ENCODE measurements around the gene GNA14.

GNA14 gene

DNA sequence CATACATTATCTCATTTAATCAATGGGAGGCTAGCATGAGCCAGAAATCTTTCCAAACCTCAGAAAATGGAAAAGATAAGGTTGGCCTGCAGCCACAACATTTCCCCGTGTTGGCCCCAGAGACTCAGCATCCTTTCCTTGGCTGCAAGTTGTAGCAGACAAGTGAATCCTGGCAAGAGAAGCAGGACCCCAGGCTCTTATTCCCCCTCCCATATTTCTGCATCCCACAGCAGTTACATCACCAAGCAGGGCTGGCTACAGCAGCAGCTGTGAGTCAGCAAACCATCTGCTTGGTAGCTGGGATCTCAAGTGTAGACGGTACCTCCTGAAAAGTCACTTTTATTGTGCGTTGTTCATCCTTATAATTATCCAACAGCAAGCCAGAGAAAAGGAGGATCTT lies 212.4 kb downstream of the GNA14 start:
- no peak overlapping the region for H3K18ac ChIP-seq (ENCODE audit: low read length)
- H2BK5ac ChIP-seq (ENCODE audit: low read depth, low read length, poor library complexity) = no peak overlapping the region
- no CpG with 5 or more reads among the region's 3 CpGs for WGBS (ENCODE audit: extremely low coverage, insufficient coverage, insufficient read length)

DNA sequence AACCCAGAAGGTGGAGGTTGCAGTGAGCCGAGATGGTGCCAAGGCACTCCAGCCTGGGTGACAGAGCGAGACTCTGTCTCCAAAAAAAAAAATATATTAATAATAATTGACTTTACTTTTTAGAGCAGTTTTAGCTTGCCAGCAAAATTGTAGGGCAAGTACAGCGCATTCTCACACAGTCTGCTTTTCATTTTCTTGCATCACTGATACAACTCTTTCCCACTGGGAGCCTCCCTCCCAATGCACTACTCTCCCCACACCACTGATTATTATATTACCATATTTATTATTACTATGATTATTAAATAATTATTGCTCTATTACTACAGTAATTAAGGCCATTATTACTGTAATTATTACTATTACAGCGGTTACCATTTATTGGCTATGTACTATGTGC lies 212.8 kb downstream of the GNA14 start:
- Histone ChIP-seq H3K4me3 (ENCODE audit: low read depth, low read length) (no peak overlapping the region), H2BK120ac (ENCODE audit: insufficient read depth, low read length, poor library complexity) (no peak overlapping the region), H3K9me3 (ENCODE audit: insufficient read depth, low read depth, low read length) (no peaks in the 10 kb centered on the region), H2AFZ (ENCODE audit: insufficient read depth, low read length, poor library complexity) (no peak overlapping the region), H3K4me1 (ENCODE audit: control insufficient read depth in 1 of 2, insufficient read depth in 2 of 2, low read length in 2 of 2) (no peaks in the 10 kb centered on the region), H3K4ac (ENCODE audit: low read depth, low read length) (no peak overlapping the region), H4K8ac (ENCODE audit: low read depth, low read length) (no peak overlapping the region), H3K14ac (ENCODE audit: low read length) (no peak overlapping the region), H4K12ac (ENCODE audit: low read depth, low read length) (no peak overlapping the region), H3K18ac (ENCODE audit: low read length) (no peak overlapping the region), H3K36me3 (ENCODE audit: control insufficient read depth in 1 of 2, insufficient read depth in 2 of 2, low read length in 2 of 2) (no peaks in the 10 kb centered on the region), H3K79me2 (ENCODE audit: control insufficient read depth, insufficient read depth, low read length, poor library complexity) (no peaks in the 10 kb centered on the region), H2BK12ac (ENCODE audit: low read length) (no peak overlapping the region), H3K23ac (ENCODE audit: low read length) (no peak overlapping the region), H2AK5ac (ENCODE audit: low read length) (no peak overlapping the region), H3K27me3 (ENCODE audit: insufficient read depth, low read length) (no peaks in the 10 kb centered on the region), H3K9ac (ENCODE audit: low read length) (no peak overlapping the region), H2BK5ac (ENCODE audit: low read depth, low read length, poor library complexity) (no peak overlapping the region), H3K4me2 (ENCODE audit: low read length) (no peak overlapping the region), H3K27ac (ENCODE audit: low read depth, low read length) (no peak overlapping the region), H4K91ac (ENCODE audit: low read depth, low read length) (no peak overlapping the region), H3K79me1 (ENCODE audit: low read length) (no peaks in the 10 kb centered on the region)
- WGBS (ENCODE audit: extremely low coverage, insufficient coverage, insufficient read length) = no CpG with 5 or more reads among the region's 4 CpGs
- no peak for DNase-seq

More for the DNA sequence above, 212.4 kb downstream of the GNA14 start:
- Histone ChIP-seq H2BK120ac (ENCODE audit: insufficient read depth, low read length, poor library complexity) (no peak overlapping the region), H2AK5ac (ENCODE audit: low read length) (no peak overlapping the region), H3K79me2 (ENCODE audit: control insufficient read depth, insufficient read depth, low read length, poor library complexity) (no peaks in the 10 kb centered on the region), H3K4me3 (ENCODE audit: low read depth, low read length) (no peak overlapping the region), H3K4me1 (ENCODE audit: control insufficient read depth in 1 of 2, insufficient read depth in 2 of 2, low read length in 2 of 2) (no peaks in the 10 kb centered on the region), H3K23ac (ENCODE audit: low read length) (no peak overlapping the region), H4K91ac (ENCODE audit: low read depth, low read length) (no peak overlapping the region), H3K27me3 (ENCODE audit: insufficient read depth, low read length) (no peaks in the 10 kb centered on the region), H4K8ac (ENCODE audit: low read depth, low read length) (no peak overlapping the region), H3K14ac (ENCODE audit: low read length) (no peak overlapping the region), H3K4ac (ENCODE audit: low read depth, low read length) (no peak overlapping the region), H3K79me1 (ENCODE audit: low read length) (no peaks in the 10 kb centered on the region), H4K12ac (ENCODE audit: low read depth, low read length) (no peak overlapping the region), H3K36me3 (ENCODE audit: control insufficient read depth in 1 of 2, insufficient read depth in 2 of 2, low read length in 2 of 2) (no peaks in the 10 kb centered on the region), H3K9ac (ENCODE audit: low read length) (no peak overlapping the region), H3K4me2 (ENCODE audit: low read length) (no peak overlapping the region), H3K27ac (ENCODE audit: low read depth, low read length) (no peak overlapping the region), H2BK12ac (ENCODE audit: low read length) (no peak overlapping the region), H3K9me3 (ENCODE audit: insufficient read depth, low read depth, low read length) (no peaks in the 10 kb centered on the region), H2AFZ (ENCODE audit: insufficient read depth, low read length, poor library complexity) (no peak overlapping the region)
- DNase-seq = no peak

DNA sequence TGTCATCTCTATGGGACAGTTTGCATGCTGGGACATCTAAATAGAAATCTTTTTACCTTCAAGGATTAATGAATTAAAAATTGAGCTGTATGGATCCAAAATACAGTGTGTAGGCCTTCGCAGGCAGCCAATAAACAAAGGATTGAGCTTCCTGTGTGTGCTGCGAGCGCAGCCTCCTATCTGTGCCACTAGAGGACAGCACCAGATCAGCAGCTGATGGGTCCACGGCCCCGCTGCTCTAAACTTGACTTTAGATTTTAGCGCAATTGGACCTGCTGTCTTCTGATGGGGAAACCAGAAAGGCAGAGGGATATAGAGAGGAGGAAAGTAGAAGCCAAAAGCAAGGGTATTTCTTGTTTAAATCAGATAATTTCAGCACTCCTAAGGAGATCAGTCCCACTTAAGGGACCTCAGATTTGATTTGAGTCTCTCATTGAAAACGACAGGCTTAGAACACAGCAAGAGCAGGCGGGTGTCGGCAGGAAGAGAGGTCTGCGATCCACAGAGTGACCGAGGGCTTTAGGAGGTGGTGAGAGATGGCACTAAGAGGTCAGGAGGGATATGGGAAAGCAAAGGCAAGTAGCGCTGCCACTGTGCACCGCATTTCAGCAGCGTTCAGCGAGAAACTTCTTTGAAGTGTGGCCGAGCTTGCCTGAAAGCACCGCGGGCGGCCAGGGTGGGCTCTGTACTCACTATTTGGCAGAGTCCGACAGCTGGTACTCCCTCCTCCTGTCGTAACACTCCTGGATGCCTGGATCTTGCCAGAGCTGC lies 214.3 kb downstream of the GNA14 start:
- H2AK5ac ChIP-seq (ENCODE audit: low read length) = no peak overlapping the region
- no peaks in the 10 kb centered on the region for H3K4me1 ChIP-seq (ENCODE audit: control insufficient read depth in 1 of 2, insufficient read depth in 2 of 2, low read length in 2 of 2)
- H2AFZ ChIP-seq (ENCODE audit: insufficient read depth, low read length, poor library complexity) = no peak overlapping the region
- no peak overlapping the region for H4K91ac ChIP-seq (ENCODE audit: low read depth, low read length)
- H3K27me3 ChIP-seq (ENCODE audit: insufficient read depth, low read length) = no peaks in the 10 kb centered on the region
- H3K4me2 ChIP-seq (ENCODE audit: low read length) = no peak overlapping the region
- H4K8ac ChIP-seq (ENCODE audit: low read depth, low read length) = no peak overlapping the region
- H3K79me2 ChIP-seq (ENCODE audit: control insufficient read depth, insufficient read depth, low read length, poor library complexity) = no peaks in the 10 kb centered on the region
- H3K4me3 ChIP-seq (ENCODE audit: low read depth, low read length) = no peak overlapping the region
- no peak overlapping the region for H2BK5ac ChIP-seq (ENCODE audit: low read depth, low read length, poor library complexity)
- DNase-seq = peak; percentile 20 to 59
- no peak overlapping the region for H3K4ac ChIP-seq (ENCODE audit: low read depth, low read length)
- no peaks in the 10 kb centered on the region for H3K9me3 ChIP-seq (ENCODE audit: insufficient read depth, low read depth, low read length)
- H3K14ac ChIP-seq (ENCODE audit: low read length) = no peak overlapping the region
- H3K36me3 ChIP-seq (ENCODE audit: control insufficient read depth in 1 of 2, insufficient read depth in 2 of 2, low read length in 2 of 2) = no peaks in the 10 kb centered on the region
- peak overlapping the region; percentile 20 for H2BK12ac ChIP-seq (ENCODE audit: low read length)
- H3K18ac ChIP-seq (ENCODE audit: low read length) = no peak overlapping the region
- no CpG with 5 or more reads among the region's 21 CpGs for WGBS (ENCODE audit: extremely low coverage, insufficient coverage, insufficient read length)
- peak overlapping the region; percentile 13 for H4K12ac ChIP-seq (ENCODE audit: low read depth, low read length)
- H3K23ac ChIP-seq (ENCODE audit: low read length) = no peak overlapping the region
- H3K27ac ChIP-seq (ENCODE audit: low read depth, low read length) = no peak overlapping the region
- no peak overlapping the region for H2BK120ac ChIP-seq (ENCODE audit: insufficient read depth, low read length, poor library complexity)
- H3K9ac ChIP-seq (ENCODE audit: low read length) = no peak overlapping the region
- H3K79me1 ChIP-seq (ENCODE audit: low read length) = no peaks in the 10 kb centered on the region

DNA sequence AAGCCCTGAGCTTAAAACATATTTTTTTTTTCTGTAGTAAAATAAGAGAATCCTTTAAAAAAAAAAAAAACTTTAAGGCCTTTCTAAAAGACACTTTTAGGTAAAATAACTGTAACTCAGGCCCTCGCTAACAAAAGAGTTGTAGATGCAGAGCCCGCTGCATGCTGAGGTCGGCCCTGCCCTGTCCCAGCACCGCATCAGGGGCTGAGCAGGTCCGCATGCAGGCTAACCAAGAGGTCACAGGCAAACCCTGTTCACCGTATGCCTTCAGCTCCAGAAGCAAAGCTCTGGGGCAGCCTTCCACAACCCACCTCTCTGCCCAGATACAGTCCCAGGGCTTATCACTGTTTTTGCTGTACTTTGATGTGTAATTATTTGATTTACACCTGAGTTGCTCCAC lies 216.1 kb downstream of the GNA14 start:
- no peak overlapping the region for H2AK5ac ChIP-seq (ENCODE audit: low read length)
- no peaks in the 10 kb centered on the region for H3K79me1 ChIP-seq (ENCODE audit: low read length)
- H2AFZ ChIP-seq (ENCODE audit: insufficient read depth, low read length, poor library complexity) = no peak overlapping the region
- no peak overlapping the region for H3K4me3 ChIP-seq (ENCODE audit: low read depth, low read length)
- H3K9ac ChIP-seq (ENCODE audit: low read length) = no peak overlapping the region
- H2BK120ac ChIP-seq (ENCODE audit: insufficient read depth, low read length, poor library complexity) = no peak overlapping the region
- no peak overlapping the region for H3K4me2 ChIP-seq (ENCODE audit: low read length)
- H3K27ac ChIP-seq (ENCODE audit: low read depth, low read length) = no peak overlapping the region
- no peak overlapping the region for H4K12ac ChIP-seq (ENCODE audit: low read depth, low read length)
- no peaks in the 10 kb centered on the region for H3K27me3 ChIP-seq (ENCODE audit: insufficient read depth, low read length)
- no peak overlapping the region for H3K4ac ChIP-seq (ENCODE audit: low read depth, low read length)
- no peaks in the 10 kb centered on the region for H3K9me3 ChIP-seq (ENCODE audit: insufficient read depth, low read depth, low read length)
- H2BK12ac ChIP-seq (ENCODE audit: low read length) = no peak overlapping the region
- WGBS (ENCODE audit: extremely low coverage, insufficient coverage, insufficient read length) = no CpG with 5 or more reads among the region's 6 CpGs
- no peak overlapping the region for H3K23ac ChIP-seq (ENCODE audit: low read length)
- H2BK5ac ChIP-seq (ENCODE audit: low read depth, low read length, poor library complexity) = no peak overlapping the region
- H3K18ac ChIP-seq (ENCODE audit: low read length) = no peak overlapping the region
- H3K79me2 ChIP-seq (ENCODE audit: control insufficient read depth, insufficient read depth, low read length, poor library complexity) = no peaks in the 10 kb centered on the region
- H3K4me1 ChIP-seq (ENCODE audit: control insufficient read depth in 1 of 2, insufficient read depth in 2 of 2, low read length in 2 of 2) = peaks cover 0 to 4% of the 10 kb centered on the region in 2 experiments
- H3K36me3 ChIP-seq (ENCODE audit: control insufficient read depth in 1 of 2, insufficient read depth in 2 of 2, low read length in 2 of 2) = no peaks in the 10 kb centered on the region
- DNase-seq = no peak
- no peak overlapping the region for H4K91ac ChIP-seq (ENCODE audit: low read depth, low read length)
- H3K14ac ChIP-seq (ENCODE audit: low read length) = no peak overlapping the region
- H4K8ac ChIP-seq (ENCODE audit: low read depth, low read length) = no peak overlapping the region

Data from trophoblast cell (in vitro differentiated cells and primary cell).